M059J (cell line): ENCODE data around the gene CAMSAP1. TPM values are rescaled to one million over a fixed set of nuclear protein-coding genes. Genes with fewer than 3 reads are reported as not detected.

ENCODE experiments used
- DNase-seq: peaks from one replicate; pipeline ENCODE4 v3.0.0-alpha.2; 2012; ENCODE audit warnings: low read depth
- total RNA-seq: library from RNA; depleted of rRNA; stranded (reverse); fragments of >200 nt; shearing (Covaris generic); gene quantifications from 2 replicates; pipeline ENCODE4 v1.2.3, GENCODE V29; 2014

CAMSAP1 gene
- total RNA-seq, 1 experiment from 2014 or later = 21.5 TPM

GRCh38 chr9:135840539-135840938, 66.8 kb downstream of the CAMSAP1 start:
- DNase-seq = no peak

DNA sequence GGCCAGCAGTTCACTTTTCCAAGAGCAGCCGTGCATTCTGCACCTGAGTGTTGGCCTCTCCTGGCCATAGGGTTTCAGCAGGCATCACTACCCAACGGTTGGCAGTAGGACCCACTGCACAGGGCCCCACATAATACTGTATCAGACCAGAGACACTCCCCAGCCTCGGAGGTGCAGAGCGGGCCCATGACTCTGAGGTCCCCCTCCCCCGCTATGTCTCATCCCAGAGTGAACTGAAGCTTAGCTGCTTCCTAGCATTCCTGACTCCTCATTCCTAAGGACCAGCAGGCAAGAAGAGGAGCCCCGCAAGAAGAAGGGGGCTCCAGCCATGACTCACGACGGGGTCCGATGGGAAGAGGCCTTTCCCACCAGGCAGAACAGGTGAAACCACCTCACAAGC, 67.2 kb downstream of the CAMSAP1 start:
- no peak for DNase-seq

DNA sequence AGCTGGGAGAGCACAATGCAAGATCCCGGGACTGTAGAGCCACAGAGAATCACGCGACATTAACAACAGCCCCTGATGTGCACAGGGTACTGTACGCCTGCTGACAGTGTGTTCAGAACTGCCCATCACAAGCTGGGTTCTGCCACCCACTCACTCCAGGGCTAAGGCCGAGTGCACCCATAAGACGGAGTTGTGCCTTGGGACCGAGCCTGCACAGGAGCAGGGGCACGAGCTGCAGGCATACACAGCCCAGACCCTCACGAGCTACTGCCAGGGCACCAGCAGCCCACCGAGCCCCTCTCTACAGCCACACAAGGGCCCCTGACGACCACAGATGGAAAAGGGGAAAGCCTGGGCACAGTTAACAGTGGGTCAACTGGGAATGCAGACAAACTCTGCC, 67.8 kb downstream of the CAMSAP1 start:
- no peak for DNase-seq

DNA sequence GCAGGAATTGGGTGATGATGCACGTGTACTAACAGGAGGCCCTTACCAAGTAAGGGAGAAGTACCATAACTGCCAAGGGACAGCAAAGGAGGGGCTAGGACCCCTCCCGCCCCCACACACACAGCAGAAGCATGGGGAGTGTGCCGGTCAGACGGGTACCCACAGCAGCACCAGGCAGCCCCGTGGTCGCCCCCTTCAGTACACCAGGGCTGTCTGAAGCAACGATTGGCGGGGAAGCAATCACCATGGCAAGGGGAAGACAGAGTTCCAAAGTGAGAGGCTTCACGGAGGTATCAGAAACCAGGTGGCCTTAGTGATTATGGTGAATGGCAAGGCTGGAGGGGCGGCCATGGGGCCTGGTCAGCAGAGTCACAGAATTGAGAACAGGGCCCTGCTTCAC, 72.2 kb downstream of the CAMSAP1 start:
- no peak for DNase-seq

DNA sequence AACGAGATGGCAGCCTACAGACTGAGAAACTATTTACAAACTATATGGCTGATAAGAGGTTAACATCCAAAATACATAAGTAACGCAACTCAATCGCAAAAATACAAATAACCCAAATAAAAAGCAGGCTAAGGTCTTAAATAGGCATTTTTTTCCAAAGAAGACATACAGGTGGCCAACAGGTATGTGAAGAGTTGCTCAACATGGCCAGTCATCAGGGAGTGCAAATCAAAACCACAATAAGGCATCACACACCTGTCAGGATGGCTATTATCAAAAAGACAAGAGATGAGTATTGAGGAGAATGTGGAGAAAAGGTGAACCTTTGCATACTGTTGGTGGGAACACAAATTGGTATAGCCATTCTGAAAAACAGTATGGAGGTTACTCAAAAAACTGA, 73.5 kb downstream of the CAMSAP1 start:
- no peak for DNase-seq

GRCh38 chr9:135830496-135830895, 76.8 kb downstream of the CAMSAP1 start:
- DNase-seq = no peak

DNA sequence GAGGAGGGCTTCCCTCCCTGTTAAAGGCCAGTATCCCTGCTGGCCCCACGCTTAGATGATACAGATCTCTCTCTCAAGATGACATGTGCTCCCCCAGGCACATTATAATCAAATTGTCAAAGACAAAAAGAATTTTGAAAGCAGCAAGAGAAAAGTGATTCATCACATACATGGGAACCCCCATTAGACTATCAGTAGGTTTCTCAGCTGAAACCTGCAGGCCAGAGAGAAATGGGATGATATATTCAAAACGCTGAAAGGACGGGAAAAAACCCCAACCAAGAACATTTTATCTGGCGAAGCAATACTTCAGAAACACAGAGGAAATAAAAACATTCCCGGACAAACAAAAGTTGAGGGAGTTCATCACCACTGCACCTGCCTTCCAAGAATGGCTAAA, 78.7 kb downstream of the CAMSAP1 start:
- no peak for DNase-seq

- no peak for DNase-seq
Observed at GRCh38 chr9:135827866-135828580, 79.3 kb downstream of the CAMSAP1 start.

DNA sequence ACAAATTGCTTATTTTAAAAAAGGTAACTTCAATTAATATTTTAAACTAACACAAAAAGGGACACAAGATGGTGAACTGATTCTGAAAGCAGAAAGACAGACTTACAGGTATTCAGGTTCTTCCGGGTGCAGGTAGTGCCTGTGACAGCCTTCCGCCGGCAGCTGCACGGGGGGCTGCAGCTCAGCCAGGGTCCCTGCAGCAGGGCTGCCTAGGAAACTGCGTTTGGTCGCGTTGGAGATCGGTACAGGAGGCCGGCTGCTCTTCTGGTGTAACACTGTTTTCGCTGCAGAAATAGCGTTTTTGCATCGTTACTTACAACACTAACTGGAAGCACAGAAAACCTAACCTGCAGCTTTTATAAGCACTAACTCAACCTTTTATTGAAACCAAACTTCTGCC, 80.0 kb downstream of the CAMSAP1 start:
- no peak for DNase-seq

GRCh38 chr9:135826188-135826545, 81.2 kb downstream of the CAMSAP1 start:
- DNase-seq = no peak

GRCh38 chr9:135825435-135826187, 81.7 kb downstream of the CAMSAP1 start:
- no peak for DNase-seq

- no peak for DNase-seq
Observed at GRCh38 chr9:135823036-135823435, 84.3 kb downstream of the CAMSAP1 start.

- DNase-seq = no peak
Observed at GRCh38 chr9:135822374-135822755, 85.0 kb downstream of the CAMSAP1 start.

GRCh38 chr9:135821733-135822373, 85.5 kb downstream of the CAMSAP1 start:
- DNase-seq = no peak

- no peak for DNase-seq
Observed at GRCh38 chr9:135821116-135821515, 86.2 kb downstream of the CAMSAP1 start.

- no peak for DNase-seq
Observed at GRCh38 chr9:135820661-135821060, 86.7 kb downstream of the CAMSAP1 start.

DNA sequence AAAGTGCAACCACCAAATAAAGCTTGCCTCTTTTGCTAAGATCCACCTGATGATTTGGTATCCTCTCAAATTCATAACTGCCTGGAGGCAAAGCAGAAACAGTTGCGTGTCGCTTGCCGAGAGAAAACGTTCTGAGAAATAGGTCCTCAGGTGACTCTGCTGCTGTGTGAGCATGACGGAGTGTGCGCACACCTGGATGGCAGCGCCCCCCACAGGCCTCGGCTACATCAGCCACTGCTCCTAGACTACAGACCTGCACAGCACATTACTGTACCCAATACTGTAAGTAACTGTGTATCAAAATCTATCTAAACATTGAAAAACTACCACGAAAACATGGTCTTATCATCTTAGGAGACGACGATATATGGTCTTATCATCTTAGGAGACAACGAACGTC, 87.4 kb downstream of the CAMSAP1 start:
- DNase-seq = no peak

GRCh38 chr9:135818718-135819475, 88.4 kb downstream of the CAMSAP1 start:
- no peak for DNase-seq

DNA sequence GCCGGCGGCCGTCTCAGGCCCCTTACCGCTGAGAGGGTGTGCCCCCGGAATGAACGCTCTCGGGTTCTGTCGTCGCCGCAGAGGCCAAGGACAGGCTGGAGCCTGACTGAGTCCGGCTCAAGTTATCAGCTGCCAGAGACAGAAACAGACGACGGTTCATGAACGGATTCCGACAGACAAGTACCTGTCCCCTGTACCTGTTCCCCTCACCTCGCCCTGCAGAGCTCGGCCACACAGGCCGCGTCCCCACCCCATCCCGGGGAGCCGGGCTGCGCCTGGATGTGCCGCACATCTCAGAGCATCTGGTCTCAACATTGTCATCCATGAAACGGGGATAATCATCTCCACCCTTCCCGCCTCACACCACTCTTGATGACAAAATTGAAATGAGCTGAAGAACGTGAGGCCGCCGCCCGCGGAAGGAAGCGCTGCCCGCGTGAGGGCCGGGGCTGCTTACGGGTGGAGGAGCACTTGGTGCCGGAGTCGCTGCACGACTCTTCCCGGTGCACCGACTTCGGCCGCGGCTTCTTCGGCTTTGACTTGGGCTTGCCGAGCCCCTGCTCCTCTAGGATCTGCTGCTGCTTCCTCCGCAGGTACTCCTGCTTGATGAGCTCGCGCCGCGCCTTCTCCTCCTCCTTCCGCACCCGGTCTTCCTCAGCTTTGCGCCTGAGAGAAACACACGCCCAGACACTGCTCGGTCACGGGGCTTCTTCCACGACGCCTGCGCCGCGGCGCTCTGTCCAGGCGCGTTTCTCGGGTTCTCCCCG, 89.2 kb downstream of the CAMSAP1 start:
- DNase-seq = no peak

DNA sequence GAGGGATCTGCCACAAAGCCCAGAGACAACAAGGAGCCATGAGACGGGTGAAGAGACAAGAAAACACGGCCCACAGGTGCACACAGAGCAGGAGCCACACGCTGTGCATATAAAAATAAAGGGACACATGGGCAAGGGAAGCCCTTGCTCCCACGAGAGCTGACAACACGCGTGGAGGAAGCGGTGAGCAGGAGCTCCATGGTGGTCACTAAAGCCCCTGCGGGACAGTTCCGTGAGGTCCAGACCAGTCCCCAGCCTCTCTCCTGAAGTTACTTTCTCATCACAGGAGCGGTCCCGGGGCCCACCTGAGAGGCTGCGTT, 90.7 kb downstream of the CAMSAP1 start:
- DNase-seq = no peak

GRCh38 chr9:135815830-135816650, 91.3 kb downstream of the CAMSAP1 start:
- no peak for DNase-seq
